Activated CD4-positive, alpha-beta T cell treated with anti-CD3 and anti-CD28 coated beads, Interleukin-2, Interleukin-6, amounts not matched to agents 100 ng/mL and 50 ng/mL, durations not matched to agents 16 hours and 8 hours (primary cell): Measurements from ENCODE around the gene TTLL9.
"Not testable (repeated sequence)": the region's sequence is repeated elsewhere in the genome, so short reads cannot be mapped to it uniquely, and the experiment has no call there.

Source experiments
- DNase-seq: peaks from one replicate; pipeline ENCODE4 v3.0.0-alpha.2; 2020

Gene TTLL9, protein sequence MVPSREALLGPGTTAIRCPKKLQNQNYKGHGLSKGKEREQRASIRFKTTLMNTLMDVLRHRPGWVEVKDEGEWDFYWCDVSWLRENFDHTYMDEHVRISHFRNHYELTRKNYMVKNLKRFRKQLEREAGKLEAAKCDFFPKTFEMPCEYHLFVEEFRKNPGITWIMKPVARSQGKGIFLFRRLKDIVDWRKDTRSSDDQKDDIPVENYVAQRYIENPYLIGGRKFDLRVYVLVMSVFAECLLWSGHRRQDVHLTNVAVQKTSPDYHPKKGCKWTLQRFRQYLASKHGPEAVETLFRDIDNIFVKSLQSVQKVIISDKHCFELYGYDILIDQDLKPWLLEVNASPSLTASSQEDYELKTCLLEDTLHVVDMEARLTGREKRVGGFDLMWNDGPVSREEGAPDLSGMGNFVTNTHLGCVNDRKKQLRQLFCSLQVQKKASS

DNA sequence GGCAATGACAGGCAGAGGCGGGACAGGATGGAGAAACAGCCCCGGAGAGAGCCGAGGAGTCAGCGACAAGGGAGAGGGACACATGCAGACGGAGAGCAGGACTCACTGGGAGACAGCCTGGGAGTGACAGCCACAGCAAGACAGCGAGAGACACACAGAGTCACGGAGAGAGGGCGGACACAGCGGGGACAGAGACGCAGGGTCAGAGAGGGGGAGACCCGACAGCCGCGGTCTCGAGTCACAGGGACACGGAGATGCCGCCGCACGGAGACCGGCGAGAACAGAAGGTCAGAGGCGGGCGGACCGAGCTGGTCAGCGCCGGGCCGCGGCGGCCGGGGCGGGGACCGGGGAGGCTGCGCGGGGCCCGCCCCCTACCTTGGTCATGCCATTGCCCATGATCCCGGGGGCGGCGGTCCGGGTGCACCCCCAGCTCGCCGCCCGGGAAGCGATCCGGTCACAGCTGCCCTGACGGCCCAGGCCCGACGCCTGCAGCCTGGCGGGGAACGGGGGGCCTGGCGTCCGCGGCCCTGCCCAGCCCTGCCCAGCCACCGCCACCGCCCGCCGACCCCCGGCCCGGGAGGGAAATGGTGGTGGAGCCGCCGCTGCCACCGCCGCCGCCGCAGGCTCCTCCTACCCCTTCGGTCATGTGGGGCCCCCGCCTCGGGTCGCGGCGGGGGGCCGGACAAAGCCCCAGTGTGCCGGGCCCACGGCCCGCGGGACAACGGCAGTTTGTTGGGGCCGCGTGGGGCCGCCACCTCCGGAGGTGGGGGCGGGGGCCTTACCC is at the start of gene TTLL9, which contains the start of gene DUSP15:
Gene TTLL9, plus strand, starts transcription at position 693 of the 784 bp plus-strand sequence. CDS start 493 bp downstream, outside the sequence.
Gene DUSP15, minus strand, starts transcription at position 586 of the 784 bp plus-strand sequence. Its CDS starts 190 bp downstream, at position 396.
- no peak for DNase-seq

DNA sequence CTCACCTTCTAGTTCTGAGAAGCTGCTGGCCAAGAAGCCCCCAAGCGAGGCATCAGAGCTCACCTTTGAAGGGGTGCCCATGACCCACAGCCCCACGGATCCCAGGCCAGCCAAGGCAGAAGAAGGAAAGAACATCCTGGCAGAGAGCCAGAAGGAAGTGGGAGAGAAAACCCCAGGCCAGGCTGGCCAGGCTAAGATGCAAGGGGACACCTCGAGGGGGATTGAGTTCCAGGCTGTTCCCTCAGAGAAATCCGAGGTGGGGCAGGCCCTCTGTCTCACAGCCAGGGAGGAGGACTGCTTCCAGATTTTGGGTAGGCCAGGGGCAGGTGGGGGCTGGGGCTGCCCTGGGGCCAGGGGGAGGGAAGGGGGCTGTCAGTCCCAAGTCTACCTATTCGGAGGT is 49.0 kb upstream of the TTLL9 start:
- no peak for DNase-seq

GRCh38 chr20:31822421-31823330 is 47.8 kb upstream of the TTLL9 start:
- peak; percentile 80 for DNase-seq

DNA sequence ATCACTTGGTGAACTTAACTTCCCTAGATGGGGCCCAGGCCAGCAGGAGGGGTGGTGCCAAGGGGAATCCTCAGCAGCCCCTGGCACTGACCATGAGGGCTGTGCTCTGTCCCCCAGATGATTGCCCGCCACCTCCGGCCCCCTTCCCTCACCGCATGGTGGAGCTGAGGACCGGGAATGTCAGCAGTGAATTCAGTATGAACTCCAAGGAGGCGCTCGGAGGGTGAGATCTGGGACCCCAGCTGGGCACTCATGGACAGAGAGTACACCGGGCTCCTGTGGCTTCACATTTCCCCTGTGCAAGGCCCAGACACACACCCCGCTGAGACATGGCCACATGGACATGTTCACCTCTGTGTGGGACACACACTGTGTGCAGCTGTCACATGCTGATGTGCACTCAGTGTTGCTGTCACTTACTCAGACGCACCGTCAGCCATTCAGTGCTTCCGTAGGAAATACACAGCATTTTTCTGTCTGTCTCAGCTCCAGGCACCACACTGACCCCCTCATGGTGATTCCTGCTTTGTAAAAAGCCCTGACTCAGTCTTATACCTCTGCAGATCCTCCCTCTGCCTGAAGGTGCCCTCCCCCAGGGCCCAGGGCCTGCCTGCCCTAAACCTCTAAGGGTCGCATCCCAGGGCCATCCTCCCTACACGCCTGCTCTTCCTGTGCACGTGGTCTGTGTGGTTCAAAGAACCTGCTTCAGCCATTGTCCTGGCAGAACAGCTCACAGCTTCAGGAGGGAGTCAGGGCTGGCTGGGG is 46.9 kb upstream of the TTLL9 start:
- no peak for DNase-seq

- no peak for DNase-seq
Measured at GRCh38 chr20:31824125-31824485, 46.3 kb upstream of the TTLL9 start.

DNA sequence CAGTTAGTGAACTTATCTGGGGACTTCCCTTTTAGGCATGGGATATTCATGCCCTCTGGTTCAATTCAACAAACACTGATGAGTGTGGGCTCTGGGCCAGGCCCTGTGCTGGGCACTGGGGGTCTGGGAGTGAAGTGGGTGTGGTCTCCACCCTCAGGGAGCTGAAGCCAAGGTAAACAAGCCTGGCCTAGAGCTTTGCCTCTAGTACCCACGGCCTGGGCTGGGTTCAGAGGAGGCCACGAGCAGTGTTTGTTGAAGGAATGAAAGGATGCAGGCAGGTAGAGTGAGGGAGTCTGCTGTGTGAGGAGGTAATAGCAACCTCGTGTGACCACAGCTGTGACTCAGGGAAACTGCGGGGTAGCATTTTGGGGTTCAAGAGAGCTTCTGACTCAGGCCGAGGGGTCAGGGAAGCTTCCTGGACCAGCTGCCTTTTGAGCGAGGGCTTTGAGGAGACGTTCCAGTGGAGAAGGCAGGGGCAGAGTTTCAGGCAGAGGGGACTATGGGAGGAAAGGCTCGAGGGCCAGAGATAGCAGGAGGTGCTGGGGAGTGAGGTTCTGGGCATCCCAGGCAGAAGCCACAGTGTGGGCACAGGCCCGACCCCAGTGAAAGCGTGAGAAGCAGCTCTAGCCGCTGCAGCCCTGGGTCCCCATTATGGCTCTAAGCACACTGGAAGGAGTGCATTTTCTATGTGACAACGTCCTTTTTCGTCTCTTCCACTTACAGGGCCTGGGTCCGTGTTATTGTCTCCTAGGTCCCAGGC is 45.7 kb upstream of the TTLL9 start:
- no peak for DNase-seq

- DNase-seq: no peak
Measured at GRCh38 chr20:31826074-31826473, 44.4 kb upstream of the TTLL9 start.

- DNase-seq: no peak
Measured at GRCh38 chr20:31827059-31827458, 43.4 kb upstream of the TTLL9 start.

GRCh38 chr20:31828016-31828415 is 42.4 kb upstream of the TTLL9 start:
- not testable (repeated sequence) for DNase-seq

GRCh38 chr20:31829731-31830130 is 40.7 kb upstream of the TTLL9 start:
- no peak for DNase-seq

DNA sequence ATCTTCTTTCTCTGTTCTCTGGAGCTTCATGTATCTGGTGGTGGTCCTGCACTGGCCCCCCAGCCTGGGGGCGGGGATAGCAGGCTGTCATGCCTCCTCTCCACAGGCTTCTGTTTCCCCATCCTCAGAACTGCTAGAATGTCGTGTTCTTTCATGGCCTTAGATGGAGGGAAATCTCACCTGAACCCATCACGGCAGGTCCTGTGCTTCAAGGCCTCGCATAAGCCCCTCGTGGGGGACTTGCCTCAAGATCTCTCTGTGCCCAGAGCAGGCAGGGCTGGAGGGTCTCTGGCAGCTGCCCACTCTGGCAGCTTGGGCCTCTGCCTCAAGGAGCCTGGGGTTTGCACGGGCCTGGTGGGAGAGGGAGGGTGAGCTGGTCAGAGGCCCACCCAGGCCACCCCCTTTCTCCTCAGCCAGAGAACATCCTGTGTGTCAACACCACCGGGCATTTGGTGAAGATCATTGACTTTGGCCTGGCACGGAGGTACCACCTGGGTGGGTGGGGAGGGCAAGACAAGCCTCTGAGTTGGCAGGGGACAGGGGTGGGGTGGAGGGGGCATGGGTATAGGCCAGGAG is 39.9 kb upstream of the TTLL9 start:
- no peak for DNase-seq

- DNase-seq: no peak
Measured at GRCh38 chr20:31831211-31831610, 39.2 kb upstream of the TTLL9 start.

- DNase-seq: no peak
Measured at GRCh38 chr20:31831771-31832306, 38.6 kb upstream of the TTLL9 start.

DNA sequence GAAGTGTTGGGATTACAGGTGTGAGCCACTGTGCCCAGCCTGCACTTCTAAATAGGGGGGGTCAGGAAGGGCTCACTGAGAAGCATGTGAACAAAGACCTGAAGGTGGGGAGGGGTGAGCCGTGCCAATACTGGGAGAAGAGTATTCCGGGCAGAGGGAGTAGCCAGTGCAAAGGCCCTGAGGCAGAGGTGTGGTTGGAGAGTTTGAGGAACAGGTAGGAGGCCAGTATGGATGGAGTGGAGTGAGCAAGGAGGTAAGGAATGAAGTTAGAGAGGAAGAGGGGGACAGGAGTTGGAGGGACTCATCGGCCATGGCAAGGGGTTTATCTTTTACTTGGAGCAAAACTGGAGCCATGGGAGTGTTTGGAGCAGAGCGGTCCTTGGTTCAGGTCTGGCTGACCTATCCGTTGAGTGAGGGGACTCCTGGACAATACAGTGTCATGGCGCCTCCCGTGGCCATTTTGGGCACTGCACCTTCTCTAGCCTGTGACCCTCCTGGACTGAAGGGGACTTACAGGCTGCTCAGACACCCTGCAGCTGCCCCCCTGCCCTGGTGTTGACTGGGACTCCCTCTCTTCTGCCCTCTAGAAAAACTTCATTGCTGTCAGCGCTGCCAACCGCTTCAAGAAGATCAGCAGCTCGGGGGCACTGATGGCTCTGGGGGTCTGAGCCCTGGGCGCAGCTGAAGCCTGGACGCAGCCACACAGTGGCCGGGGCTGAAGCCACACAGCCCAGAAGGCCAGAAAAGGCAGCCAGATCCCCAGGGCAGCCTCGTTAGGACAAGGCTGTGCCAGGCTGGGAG is 37.1 kb upstream of the TTLL9 start:
- DNase-seq: peak; percentile 69

- DNase-seq: no peak
Measured at GRCh38 chr20:31833931-31834521, 36.4 kb upstream of the TTLL9 start.

- DNase-seq: no peak
Measured at GRCh38 chr20:31835554-31835953, 34.9 kb upstream of the TTLL9 start.

- DNase-seq: peak; percentile 59
Measured at GRCh38 chr20:31835977-31836852, 34.2 kb upstream of the TTLL9 start.
